GM18909 (cell line): ENCODE measurements around the gene TMEM62.

ENCODE experiments used
- ATAC-seq: cut with Tn5 transposase; IDR thresholded peaks from one replicate; pipeline ENCODE4 v1.9.1; 2021; ENCODE audit warnings: mild to moderate bottlenecking; ENCODE audit not compliant: unreplicated experiment, poor library complexity

TMEM62 gene

DNA sequence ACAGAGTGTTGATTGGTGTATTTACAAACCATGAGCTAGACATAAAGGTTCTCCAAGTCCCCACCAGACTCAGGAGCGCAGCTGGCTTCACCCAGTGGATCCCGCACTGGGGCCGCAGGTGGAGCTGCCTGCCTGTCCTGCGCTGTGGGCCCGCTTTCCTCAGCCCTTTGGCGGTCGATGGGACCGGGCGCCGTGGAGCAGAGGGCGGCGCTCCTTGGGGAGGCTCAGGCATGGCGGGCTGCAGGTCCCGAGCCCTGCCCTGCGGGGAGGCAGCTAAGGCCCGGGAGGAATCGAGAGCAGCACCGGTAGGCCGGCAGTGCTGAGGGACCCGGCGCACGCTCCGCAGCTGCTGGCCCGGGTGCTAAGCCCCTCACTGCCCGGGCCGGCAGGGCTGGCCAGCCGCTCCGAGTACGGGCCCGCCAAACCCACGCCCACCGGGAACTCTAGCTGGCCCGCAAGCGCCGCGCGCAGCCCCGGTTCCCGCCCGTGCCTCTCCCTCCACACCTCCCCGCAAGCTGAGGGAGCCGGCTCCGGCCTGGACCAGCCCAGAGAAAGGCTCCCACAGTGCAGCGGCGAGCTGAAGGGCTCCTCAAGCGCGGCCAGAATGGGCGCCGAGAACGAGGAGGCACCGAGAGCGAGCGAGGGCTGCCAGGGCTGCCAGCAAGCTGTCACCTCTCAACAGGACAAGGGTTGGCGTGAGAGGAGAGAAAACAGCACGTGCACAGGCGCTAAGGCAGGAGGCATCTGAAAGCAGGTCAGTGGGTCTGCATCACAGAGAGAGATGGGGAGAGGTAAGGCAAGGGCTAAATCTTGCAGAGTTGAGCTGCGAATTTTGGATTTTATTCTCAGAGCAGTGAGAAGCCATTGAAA is 93.3 kb downstream of the TMEM62 start:
- ATAC-seq, result no peak

DNA sequence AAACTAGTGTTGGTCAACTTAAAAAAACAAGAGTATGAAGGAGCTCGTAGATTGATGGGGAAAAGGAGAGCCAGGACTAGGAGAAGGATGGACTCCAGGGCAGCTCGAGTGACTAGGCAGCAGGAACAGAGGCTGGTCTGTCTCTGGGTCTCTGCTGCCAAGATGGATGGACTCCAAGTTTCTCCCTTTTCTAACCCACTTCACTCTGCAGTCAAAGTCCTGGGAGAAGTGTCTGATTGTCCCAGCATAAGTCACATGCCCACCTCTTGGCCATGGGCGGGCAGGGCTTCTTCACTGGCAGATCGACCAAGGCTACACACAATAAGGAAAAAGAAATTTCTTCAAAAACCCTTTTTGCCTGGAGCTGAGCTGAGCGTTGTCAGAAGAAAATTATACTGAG is 96.6 kb downstream of the TMEM62 start:
- ATAC-seq, result no peak

DNA sequence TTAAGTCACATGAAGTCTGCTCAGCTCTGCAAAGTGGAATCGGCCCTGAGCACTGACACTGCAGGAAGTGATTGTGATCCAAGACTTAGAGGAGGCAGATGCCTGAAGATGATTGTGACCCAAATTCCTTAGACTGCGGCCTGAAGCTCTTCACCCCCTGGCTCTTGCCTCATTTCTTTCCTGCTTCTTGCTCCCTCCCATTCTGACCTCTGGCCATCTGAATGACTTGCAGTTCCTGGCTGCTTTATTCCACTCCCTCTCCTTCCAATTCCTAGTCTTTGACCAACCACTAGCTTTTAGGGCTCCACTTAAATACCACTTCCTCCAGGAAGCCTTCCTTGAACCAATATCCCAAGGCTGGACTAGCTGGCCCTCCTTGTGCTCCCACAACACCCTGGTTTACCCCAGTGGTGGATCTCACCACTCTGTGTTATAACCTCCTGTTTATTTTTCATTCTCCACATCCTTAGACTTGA is 97.3 kb downstream of the TMEM62 start:
- no peak for ATAC-seq

DNA sequence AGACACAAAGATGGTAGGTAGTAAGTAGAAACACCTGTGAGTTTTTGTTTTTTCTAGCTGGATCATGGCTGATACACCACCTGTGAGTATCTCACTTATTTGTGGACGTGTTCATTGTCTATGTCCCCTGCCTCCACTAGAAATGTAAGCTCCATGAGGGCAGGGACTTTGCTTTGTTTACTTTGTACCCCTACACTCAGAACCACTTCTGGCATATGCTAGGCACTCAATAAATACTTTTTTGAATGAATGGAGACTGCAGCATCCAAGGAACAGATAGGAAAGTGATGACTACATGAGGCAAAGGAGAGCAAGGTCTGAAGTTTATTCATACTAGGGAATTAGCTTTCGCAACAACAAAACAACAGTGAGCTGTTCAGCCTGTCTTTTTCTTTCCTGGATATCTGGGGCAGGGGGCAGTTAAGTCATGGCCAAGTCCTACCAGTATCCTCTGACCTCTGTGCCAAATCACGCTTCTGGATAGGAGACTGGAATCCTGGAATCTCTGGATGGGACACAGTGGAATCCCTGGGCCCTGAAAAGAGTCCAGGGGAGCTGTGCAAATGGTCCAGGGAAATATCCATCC is 99.0 kb downstream of the TMEM62 start:
- ATAC-seq, result no peak
